Loucy (cell line): Measurements from ENCODE around the gene INO80C.

Experiments
- H2AFZ ChIP-seq: fragments of 200-600 bp; sonication (generic); 2 replicates; pipeline ENCODE4 v1.6.0; 2016; ENCODE audit warnings: antibody characterized with exemption, mild to moderate bottlenecking, low read length, moderate library complexity
- H3F3A ChIP-seq: fragments of 200-600 bp; 2 replicates; pipeline ENCODE4 v1.6.0; 2016; ENCODE audit warnings: antibody characterized with exemption, low read depth, mild to moderate bottlenecking
- H3K27me3 ChIP-seq: fragments of 200-600 bp; sonication (generic); 2 replicates; pipeline ENCODE4 v1.6.1; 2014; ENCODE audit warnings: low read length, mild to moderate bottlenecking; ENCODE audit not compliant: insufficient read depth, poor library complexity, severe bottlenecking
- H3K36me3 ChIP-seq: fragments of 200-600 bp; sonication (generic); 2 replicates; pipeline ENCODE4 v1.6.1; 2016; ENCODE audit warnings: low read length; ENCODE audit not compliant: insufficient read depth
- H3K4me1 ChIP-seq: fragments of 200-600 bp; sonication (generic); 2 replicates; pipeline ENCODE4 v1.5.1; 2014; ENCODE audit warnings: low read length, mild to moderate bottlenecking; ENCODE audit not compliant: insufficient read depth, poor library complexity, severe bottlenecking
- H3K4me2 ChIP-seq: fragments of 200-600 bp; sonication (generic); 2 replicates; pipeline ENCODE4 v1.6.0; 2014; ENCODE audit warnings: antibody characterized with exemption, low read length, low read depth, mild to moderate bottlenecking; ENCODE audit not compliant: poor library complexity, severe bottlenecking
- H3K4me3 ChIP-seq: fragments of 200-600 bp; sonication (generic); 2 replicates; pipeline ENCODE4 v1.5.1; 2014; ENCODE audit warnings: low read length, mild to moderate bottlenecking, mixed read lengths; ENCODE audit not compliant: poor library complexity, severe bottlenecking
- H3K79me2 ChIP-seq: fragments of 200-600 bp; sonication (generic); 2 replicates; pipeline ENCODE4 v1.6.1; 2014; ENCODE audit warnings: low read length; ENCODE audit not compliant: insufficient read depth
- H3K9ac ChIP-seq: fragments of 200-600 bp; sonication (generic); 2 replicates; pipeline ENCODE4 v1.6.0; 2014; ENCODE audit warnings: mild to moderate bottlenecking, low read depth, low read length, moderate library complexity; ENCODE audit not compliant: poor library complexity, severe bottlenecking
- H3K9me2 ChIP-seq: fragments of 200-600 bp; sonication (generic); replicated peaks from 2 replicates; pipeline ENCODE4 v1.6.1; 2016; ENCODE audit warnings: low read depth, low read length, mixed read lengths
- H3K9me3 ChIP-seq: fragments of 200-600 bp; sonication (generic); 2 replicates; pipeline ENCODE4 v1.6.1; 2014; ENCODE audit warnings: mild to moderate bottlenecking, antibody characterized with exemption, low read length, low read depth; ENCODE audit not compliant: insufficient read depth
- H4K20me1 ChIP-seq: fragments of 200-600 bp; sonication (generic); 2 replicates; pipeline ENCODE4 v1.6.0; 2014; ENCODE audit warnings: antibody characterized with exemption, low read length, mild to moderate bottlenecking; ENCODE audit not compliant: insufficient read depth, poor library complexity, severe bottlenecking
- EZH2phosphoT487 ChIP-seq: fragments of 200-600 bp; IDR thresholded peaks from 2 replicates; pipeline ENCODE4 v1.6.1; 2018; ENCODE audit warnings: antibody characterized with exemption, mild to moderate bottlenecking, moderate library complexity, borderline replicate concordance
- TF ChIP-seq, protein P1 (sequence below): fragments of 200-600 bp; sonication (generic); conservative IDR thresholded peaks from 2 replicates; pipeline ENCODE4 v1.5.1; 2014; ENCODE audit warnings: mild to moderate bottlenecking, antibody characterized with exemption, low read length

The INO80C gene

DNA sequence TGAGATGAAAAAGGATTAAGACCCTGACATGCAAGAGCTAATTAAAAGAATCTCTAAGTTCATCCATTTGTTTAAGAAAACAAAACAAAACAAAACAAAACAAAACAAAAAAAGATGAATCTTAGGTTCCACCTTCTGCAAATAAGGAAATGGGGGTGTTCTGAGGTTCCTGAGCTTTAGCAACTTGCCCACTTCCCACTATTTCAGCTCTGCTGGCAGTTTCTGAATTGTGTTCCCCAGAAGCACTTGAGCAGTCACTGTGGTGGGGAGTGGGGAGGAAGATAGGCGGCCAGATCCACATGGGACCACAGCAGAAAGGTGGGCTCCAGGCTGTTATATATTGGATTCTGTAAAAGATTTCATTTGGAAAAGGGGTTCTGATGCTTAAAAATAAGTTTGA lies 20.3 kb downstream of the INO80C start:
- H3K4me2 ChIP-seq: no peak overlapping the region
- H3K79me2 ChIP-seq: no peaks in the 10 kb centered on the region
- no peak overlapping the region for H3K9ac ChIP-seq
- H3K9me2 ChIP-seq: no peaks in the 10 kb centered on the region
- peaks cover 13% of the 10 kb centered on the region; the same call in 1 of the 2 replicates for H3K36me3 ChIP-seq
- H3K4me3 ChIP-seq: no peak overlapping the region
- H3F3A ChIP-seq: no peaks in the 10 kb centered on the region
- no peak for TF ChIP-seq EZH2phosphoT487
- TF ChIP-seq, protein P1, sequence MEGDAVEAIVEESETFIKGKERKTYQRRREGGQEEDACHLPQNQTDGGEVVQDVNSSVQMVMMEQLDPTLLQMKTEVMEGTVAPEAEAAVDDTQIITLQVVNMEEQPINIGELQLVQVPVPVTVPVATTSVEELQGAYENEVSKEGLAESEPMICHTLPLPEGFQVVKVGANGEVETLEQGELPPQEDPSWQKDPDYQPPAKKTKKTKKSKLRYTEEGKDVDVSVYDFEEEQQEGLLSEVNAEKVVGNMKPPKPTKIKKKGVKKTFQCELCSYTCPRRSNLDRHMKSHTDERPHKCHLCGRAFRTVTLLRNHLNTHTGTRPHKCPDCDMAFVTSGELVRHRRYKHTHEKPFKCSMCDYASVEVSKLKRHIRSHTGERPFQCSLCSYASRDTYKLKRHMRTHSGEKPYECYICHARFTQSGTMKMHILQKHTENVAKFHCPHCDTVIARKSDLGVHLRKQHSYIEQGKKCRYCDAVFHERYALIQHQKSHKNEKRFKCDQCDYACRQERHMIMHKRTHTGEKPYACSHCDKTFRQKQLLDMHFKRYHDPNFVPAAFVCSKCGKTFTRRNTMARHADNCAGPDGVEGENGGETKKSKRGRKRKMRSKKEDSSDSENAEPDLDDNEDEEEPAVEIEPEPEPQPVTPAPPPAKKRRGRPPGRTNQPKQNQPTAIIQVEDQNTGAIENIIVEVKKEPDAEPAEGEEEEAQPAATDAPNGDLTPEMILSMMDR: no peak
- 0 out of 2 replicates have a peak, but pooled peaks cover 3% of the 10 kb centered on the region for H3K9me3 ChIP-seq
- no peak overlapping the region for H2AFZ ChIP-seq
- no peaks in the 10 kb centered on the region for H3K27me3 ChIP-seq
- no peaks in the 10 kb centered on the region for H3K4me1 ChIP-seq
- H4K20me1 ChIP-seq: no peaks in the 10 kb centered on the region

DNA sequence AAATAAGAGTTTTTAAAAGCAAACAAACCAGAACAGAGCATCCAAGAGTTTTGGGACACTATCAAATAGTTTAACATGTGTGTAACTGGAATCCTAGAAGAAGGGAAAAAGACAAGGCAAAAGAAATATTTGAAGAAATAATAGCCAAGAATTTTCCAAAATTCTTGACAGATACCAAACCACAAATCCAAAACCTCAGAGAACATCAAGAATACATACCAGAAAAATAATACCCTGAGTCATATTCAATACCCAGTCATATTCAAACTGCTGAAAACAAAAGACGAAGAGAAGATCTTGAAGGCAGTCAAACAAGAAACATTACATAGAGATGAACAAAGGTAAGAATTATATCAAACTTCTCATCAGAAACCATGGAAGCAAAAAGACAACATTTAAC lies 22.9 kb downstream of the INO80C start:
- H2AFZ ChIP-seq: no peak overlapping the region
- H3K4me3 ChIP-seq: no peak overlapping the region
- H3K79me2 ChIP-seq: no peaks in the 10 kb centered on the region
- no peaks in the 10 kb centered on the region for H3K27me3 ChIP-seq
- H3F3A ChIP-seq: no peaks in the 10 kb centered on the region
- H3K9ac ChIP-seq: no peak overlapping the region
- H3K4me1 ChIP-seq: no peaks in the 10 kb centered on the region
- 0 out of 2 replicates have a peak, but pooled peaks cover 3% of the 10 kb centered on the region for H3K9me3 ChIP-seq
- no peaks in the 10 kb centered on the region for H4K20me1 ChIP-seq
- H3K4me2 ChIP-seq: no peak overlapping the region
- peaks cover 16% of the 10 kb centered on the region; the same call in 1 of the 2 replicates for H3K36me3 ChIP-seq
- no peak for TF ChIP-seq EZH2phosphoT487
- TF ChIP-seq, protein P1: no peak
- H3K9me2 ChIP-seq: no peaks in the 10 kb centered on the region

DNA sequence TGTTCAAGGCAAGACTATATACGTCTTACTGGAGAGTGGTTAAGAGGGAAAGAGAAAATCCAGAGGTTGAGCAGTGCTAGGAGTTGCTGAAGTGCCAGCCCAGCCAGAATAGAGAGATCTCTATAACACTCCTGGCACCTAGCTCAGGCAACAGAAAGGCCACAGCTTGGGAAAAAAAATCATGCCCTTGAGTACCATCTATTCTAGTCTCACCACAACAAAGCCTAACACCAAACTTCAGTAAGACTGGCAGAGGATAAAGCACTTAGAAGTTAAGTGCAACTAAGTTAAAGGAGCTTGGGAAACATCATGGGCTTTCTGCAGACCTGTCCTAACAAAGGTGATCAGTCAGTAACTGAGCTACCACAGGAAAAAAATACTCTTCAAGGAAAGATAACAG lies 24.2 kb downstream of the INO80C start:
- Histone ChIP-seq H3K27me3 (no peaks in the 10 kb centered on the region), H3F3A (no peaks in the 10 kb centered on the region), H2AFZ (no peak overlapping the region), H3K4me3 (no peak overlapping the region), H3K9me3 (0 out of 2 replicates have a peak, but pooled peaks cover 3% of the 10 kb centered on the region), H3K9ac (no peak overlapping the region), H3K36me3 (peaks cover 16% of the 10 kb centered on the region; the same call in 1 of the 2 replicates), H3K4me2 (no peak overlapping the region), H3K4me1 (no peaks in the 10 kb centered on the region), H3K9me2 (no peaks in the 10 kb centered on the region), H4K20me1 (no peaks in the 10 kb centered on the region), H3K79me2 (no peaks in the 10 kb centered on the region)
- TF ChIP-seq, protein P1: no peak
- no peak for TF ChIP-seq EZH2phosphoT487
